22Rv1 (cell line): Measurements from ENCODE around the gene TMEM245.

ENCODE experiments used
- H3K27ac ChIP-seq: fragments of 450-650 bp; 2 replicates; pipeline ENCODE4 v1.5.1; 2017
- ZFX ChIP-seq: fragments of 450-650 bp; IDR thresholded peaks from 2 replicates; pipeline ENCODE4 v1.6.1; 2017; ENCODE audit warnings: antibody characterized with exemption, borderline replicate concordance
- TF ChIP-seq, protein P1 (sequence below): fragments of 450-650 bp; IDR thresholded peaks from 2 replicates; pipeline ENCODE4 v1.5.1; 2017; ENCODE audit warnings: mild to moderate bottlenecking

Gene TMEM245

DNA sequence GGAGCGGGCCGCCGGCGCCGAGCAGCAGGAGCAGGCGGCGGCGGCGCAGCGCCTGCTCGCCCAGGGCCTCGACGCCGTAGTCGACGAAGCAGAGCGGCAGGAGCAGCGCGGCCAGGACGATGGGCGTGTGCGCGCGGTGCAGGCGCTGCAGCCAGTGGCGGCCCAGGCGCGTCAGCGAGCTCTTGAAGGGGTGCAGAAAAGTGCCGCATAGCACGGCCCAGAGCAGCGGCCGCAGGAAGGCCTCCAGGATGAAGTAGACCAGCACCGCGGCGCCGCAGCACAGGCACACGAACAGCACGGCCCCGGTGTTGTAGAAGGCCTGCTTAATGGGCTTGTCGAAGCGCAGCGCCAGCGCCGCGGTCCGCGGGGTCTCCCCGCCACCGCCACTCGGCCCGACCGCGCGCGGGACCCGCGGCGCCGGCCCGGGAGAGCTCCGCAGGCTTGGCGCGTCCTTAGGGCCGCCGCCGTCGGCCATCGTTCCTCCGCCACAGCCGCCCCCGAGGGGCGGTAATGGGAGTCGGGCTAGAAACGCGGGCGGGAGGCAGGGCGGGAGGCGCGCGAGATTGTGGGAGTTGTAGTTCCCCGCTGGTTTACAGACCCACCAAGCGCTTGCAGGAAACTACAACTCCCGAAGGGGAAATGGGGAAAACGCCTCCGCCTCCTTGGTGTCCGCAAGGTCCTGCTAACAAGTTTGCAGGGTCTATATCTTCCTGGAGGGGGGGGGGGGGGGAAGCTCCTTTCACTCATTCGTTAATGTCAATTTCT, at the start of gene TMEM245:
Gene TMEM245 (minus strand): TSS at position 509 of the 765 bp plus-strand sequence. CDS start 34 bp downstream, at position 475.
- TF ChIP-seq, protein P1, sequence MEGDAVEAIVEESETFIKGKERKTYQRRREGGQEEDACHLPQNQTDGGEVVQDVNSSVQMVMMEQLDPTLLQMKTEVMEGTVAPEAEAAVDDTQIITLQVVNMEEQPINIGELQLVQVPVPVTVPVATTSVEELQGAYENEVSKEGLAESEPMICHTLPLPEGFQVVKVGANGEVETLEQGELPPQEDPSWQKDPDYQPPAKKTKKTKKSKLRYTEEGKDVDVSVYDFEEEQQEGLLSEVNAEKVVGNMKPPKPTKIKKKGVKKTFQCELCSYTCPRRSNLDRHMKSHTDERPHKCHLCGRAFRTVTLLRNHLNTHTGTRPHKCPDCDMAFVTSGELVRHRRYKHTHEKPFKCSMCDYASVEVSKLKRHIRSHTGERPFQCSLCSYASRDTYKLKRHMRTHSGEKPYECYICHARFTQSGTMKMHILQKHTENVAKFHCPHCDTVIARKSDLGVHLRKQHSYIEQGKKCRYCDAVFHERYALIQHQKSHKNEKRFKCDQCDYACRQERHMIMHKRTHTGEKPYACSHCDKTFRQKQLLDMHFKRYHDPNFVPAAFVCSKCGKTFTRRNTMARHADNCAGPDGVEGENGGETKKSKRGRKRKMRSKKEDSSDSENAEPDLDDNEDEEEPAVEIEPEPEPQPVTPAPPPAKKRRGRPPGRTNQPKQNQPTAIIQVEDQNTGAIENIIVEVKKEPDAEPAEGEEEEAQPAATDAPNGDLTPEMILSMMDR = peak; percentile 13; the same call in 1 of the 2 replicates
- no peak for TF ChIP-seq ZFX

DNA sequence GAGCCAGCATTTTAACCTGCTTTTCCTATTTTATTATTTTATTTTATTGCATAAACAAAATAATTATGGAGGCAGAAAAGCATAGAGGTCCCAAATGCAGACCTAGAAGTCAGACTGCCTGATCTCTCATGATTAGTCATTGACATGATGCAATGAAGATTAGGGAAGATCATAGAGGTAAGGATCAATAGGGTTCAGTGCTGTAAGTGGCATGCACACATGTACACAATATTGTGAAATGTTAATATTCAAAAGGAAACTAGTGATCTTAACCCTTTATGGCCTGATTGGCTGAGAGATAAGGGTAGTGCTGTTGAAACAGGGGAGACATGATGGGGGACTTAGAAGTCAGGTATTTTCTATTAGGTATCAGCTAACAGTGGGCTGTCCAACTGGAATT, 48.4 kb upstream of the TMEM245 start:
- no peak overlapping the region for H3K27ac ChIP-seq
- TF ChIP-seq, protein P1 = no peak
- no peak for TF ChIP-seq ZFX

More for the DNA sequence above, at the start of gene TMEM245:
- H3K27ac ChIP-seq = peak within 1 kb of the TSS; percentile 83

DNA sequence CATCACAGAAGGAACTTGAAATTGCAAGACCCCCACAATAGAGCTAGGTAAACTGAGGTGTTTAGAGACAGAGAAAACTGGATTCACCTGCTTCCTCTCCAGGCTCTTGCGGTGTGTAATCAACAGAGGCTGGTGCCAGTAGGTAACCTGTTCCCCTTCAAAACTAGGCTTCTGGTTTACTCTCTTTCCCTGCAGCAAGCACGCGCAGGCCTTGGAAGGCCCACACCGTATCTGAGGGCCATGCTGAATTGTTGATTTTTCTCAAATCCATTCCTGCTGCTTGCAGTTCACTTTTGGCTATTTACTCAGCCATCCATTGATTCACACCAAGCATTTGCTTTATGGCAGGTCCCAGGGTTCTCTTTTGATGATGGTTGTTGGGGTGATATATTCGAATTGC, 48.0 kb upstream of the TMEM245 start:
- TF ChIP-seq, protein P1 = no peak
- no peak for TF ChIP-seq ZFX
- no peak overlapping the region for H3K27ac ChIP-seq

DNA sequence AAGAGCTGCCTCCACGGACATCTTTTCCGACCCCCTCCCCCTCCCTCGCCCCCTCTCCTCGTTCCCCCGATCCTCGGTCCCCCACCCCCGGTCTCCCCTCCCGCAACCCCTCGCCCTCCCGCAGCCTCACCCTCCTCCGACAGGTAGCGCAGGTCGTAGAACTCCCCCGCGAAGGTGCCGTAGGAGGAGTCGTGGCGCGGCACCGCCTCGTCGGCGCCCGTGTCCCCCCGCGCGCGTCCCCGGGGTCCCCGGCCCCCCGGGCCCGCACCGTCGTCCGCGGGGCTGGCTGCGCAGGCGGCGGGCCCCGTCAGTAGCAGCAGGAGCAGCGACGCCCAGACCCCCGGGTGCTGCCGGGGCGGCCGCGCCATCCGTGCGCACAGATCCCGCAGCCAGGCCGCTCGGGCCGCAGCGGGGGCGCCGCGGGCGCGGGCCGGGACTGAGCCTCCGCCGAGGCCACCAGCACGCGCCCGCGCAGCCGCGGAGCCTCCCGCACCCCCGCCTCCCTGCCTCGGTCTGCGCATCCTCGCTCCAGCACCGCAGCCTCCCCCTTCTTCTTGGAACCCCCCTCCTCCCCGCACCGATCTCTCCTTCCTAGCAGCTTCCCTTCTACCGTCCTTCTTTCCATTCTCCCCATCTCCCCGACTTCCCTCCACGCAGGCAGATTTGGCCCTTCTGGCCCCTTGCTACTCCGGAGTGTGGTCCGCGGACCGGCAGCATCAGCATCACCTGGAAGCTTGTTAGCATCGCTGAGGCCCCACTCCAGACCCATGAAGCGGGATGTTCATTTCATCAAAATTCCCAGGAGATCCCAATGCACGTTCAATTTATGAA, 47.2 kb upstream of the TMEM245 start, which contains the start of gene FRRS1L:
Gene FRRS1L (minus strand): TSS at position 479 of the 831 bp plus-strand sequence. CDS start 111 bp downstream, at position 368.
- no peak within 1 kb of the TSS for H3K27ac ChIP-seq
- TF ChIP-seq, protein P1 = no peak
- TF ChIP-seq ZFX = no peak

DNA sequence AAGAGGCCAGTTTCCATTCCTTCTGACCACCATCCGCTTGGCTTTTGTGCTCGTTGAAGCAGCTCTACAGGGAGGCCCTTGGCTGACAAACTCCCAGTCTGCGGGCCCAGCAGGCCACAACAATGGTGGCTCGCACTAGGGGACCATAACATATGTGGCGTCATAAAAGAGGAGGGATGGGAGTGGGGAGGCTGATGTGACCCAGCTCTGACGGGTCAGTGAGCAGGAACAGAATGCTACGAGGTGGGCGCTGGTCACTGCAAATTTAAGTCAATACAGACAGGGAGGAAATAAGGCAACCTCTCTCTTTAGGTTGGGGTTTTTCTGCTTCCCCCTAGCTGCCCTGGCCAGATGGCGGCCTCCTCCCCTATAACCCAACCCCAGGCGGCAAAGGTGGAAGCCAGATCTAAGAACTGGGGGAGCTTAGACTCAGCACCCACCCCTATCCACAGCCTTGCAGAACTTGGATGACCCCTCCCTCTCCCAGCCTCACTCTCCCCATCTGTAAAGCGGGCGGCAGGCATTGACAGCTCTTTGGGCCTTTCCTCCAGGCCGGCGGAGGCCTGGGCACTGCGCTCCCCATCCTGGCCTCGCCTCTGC, 46.5 kb upstream of the TMEM245 start:
- no peak overlapping the region for H3K27ac ChIP-seq
- no peak for TF ChIP-seq ZFX
- TF ChIP-seq, protein P1 = no peak

DNA sequence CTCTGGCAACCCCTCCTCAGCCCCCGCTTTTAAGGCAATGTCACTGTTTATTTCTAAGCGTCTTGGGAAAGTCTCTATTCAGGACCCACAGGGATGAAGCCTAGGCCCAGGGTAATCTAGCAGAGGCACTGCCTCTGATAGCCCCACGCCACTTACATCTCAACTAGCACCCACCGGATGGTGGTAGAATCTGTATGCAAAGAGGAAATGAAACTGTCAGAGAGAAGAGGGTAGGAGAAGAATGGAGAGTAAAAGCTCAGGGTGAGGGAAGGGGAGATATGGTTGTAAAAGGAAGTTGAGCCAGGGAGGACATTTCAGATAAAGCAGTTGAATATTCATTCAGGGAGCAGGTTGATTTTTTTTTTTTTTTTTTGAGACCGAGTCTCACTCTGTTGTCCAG, 44.3 kb upstream of the TMEM245 start:
- no peak overlapping the region for H3K27ac ChIP-seq
- TF ChIP-seq ZFX = no peak
- TF ChIP-seq, protein P1 = no peak
